ENCODE results near the gene AP3D1.

Gene AP3D1

DNA sequence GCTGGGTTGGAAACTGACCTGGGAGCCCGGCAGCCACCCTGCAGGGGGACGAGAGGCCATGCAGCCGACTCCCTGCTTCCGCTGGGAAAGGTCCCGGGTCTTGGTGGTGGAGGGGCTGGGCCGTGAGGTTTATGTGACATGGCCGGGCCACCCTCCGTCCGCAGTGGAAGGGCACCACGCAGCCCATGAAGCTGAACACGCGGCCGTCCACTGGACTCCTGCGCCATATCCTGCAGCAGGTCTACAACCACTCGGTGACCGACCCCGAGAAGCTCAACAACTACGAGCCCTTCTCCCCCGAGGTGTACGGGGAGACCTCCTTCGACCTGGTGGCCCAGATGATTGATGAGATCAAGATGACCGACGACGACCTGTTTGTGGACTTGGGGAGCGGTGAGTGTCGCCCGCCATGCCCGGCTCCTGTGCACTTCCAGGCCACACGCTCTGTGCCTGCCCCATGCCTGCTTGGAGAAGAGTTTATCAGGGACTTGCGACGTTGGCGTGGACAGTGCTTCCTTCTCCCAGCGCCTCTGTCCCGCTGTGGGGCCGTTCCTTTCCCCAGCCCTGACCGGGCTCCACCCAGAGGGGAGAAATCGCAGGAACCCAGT, 39.6 kb upstream of the AP3D1 start:
- peaks cover 25% of the 10 kb centered on the region for H3K79me2 ChIP-seq (ENCODE audit: low read length)

DNA sequence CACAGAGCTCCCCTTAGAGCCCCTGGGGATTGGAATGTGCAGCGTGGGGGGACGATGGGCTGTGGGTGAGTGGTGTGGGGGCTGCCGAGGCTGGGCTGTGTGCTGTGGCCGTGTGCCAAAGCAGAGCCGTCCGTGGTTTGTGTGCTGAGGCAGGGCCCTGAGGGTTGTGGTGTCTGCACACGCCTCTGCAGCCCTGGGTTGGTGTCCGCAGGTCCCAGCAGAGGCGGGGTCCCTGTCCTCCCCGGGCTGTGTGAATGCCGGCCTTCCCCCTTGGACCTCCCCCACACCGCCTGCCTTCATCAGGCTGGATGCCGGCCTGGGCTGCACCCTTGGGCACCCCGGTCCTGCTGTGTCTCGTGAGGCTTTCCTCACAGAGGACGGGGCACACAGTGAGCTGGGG, 38.5 kb upstream of the AP3D1 start:
- Histone ChIP-seq H3K36me3 (replicated peaks; ENCODE audit: low read depth, low read length) (peaks cover 75% of the 10 kb centered on the region), H3K9me3 (ENCODE audit: insufficient read depth, low read length) (no peaks in the 10 kb centered on the region), H3K9ac (ENCODE audit: low read length) (no peak overlapping the region), H3K27me3 (ENCODE audit: low read depth, low read length) (no peaks in the 10 kb centered on the region), H3K79me2 (ENCODE audit: low read length) (peaks cover 33% of the 10 kb centered on the region), H4K20me1 (ENCODE audit: insufficient read depth, low read length) (peaks cover 55% of the 10 kb centered on the region), H3K4me3 (ENCODE audit: low read length) (no peak overlapping the region), H3K4me2 (ENCODE audit: low read length) (no peak overlapping the region), H3K27ac (ENCODE audit: low read length) (no peak overlapping the region), H3K4me1 (ENCODE audit: low read length) (peaks cover 13% of the 10 kb centered on the region), H2AFZ (ENCODE audit: low read depth, low read length) (no peak overlapping the region)
- TF ChIP-seq EZH2phosphoT487 (IDR thresholded peaks at IDR 0.05; ENCODE audit: low read depth) = no peak
- TF ChIP-seq, protein P1, sequence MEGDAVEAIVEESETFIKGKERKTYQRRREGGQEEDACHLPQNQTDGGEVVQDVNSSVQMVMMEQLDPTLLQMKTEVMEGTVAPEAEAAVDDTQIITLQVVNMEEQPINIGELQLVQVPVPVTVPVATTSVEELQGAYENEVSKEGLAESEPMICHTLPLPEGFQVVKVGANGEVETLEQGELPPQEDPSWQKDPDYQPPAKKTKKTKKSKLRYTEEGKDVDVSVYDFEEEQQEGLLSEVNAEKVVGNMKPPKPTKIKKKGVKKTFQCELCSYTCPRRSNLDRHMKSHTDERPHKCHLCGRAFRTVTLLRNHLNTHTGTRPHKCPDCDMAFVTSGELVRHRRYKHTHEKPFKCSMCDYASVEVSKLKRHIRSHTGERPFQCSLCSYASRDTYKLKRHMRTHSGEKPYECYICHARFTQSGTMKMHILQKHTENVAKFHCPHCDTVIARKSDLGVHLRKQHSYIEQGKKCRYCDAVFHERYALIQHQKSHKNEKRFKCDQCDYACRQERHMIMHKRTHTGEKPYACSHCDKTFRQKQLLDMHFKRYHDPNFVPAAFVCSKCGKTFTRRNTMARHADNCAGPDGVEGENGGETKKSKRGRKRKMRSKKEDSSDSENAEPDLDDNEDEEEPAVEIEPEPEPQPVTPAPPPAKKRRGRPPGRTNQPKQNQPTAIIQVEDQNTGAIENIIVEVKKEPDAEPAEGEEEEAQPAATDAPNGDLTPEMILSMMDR (IDR thresholded peaks at IDR 0.05; ENCODE audit: low read depth, low read length) = no peak

More for the DNA sequence above, 39.6 kb upstream of the AP3D1 start:
- Histone ChIP-seq H3K27me3 (ENCODE audit: low read depth, low read length) (no peaks in the 10 kb centered on the region), H3K9ac (ENCODE audit: low read length) (no peak overlapping the region), H4K20me1 (ENCODE audit: insufficient read depth, low read length) (peaks cover 55% of the 10 kb centered on the region), H3K4me2 (ENCODE audit: low read length) (no peak overlapping the region), H3K4me3 (ENCODE audit: low read length) (no peak overlapping the region), H3K4me1 (ENCODE audit: low read length) (peaks cover 13% of the 10 kb centered on the region), H3K27ac (ENCODE audit: low read length) (no peak overlapping the region), H3K36me3 (replicated peaks; ENCODE audit: low read depth, low read length) (peaks cover 68% of the 10 kb centered on the region), H3K9me3 (ENCODE audit: insufficient read depth, low read length) (no peaks in the 10 kb centered on the region), H2AFZ (ENCODE audit: low read depth, low read length) (no peak overlapping the region)
- TF ChIP-seq, protein P1 (IDR thresholded peaks at IDR 0.05; ENCODE audit: low read depth, low read length) = no peak

DNA sequence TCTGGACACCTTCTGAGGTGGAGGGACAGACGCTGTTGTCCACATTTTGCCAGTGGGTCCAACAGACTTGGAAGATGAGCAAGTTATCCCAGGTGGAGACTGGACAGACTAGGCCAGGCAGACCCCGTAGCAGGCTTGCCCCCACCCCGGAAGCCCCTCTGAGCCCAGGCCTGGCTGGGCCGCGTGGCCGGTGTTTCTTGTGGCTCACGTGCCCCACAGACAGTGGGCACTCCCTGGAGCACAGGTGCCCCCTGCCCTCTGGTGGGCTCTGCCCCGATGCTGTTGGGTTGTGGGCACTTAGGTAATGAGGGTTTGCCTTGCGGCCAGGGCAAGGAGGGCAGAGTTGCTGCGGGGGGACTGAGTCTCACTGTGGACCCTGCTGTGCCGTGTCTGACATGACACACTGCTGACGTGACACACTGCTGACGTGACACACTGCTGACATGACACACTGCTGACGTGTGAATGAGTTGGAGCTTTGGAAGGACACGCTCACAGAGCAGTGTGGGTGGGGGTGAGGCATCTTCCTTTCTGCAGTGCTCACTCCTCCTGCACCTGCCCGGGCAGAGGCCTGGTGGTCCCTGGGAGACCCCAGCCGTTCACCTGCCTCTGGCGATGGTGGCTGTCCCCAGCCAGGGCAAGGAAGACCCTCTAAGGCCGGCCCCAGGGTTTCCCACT, 37.5 kb upstream of the AP3D1 start:
- H3K4me2 ChIP-seq (ENCODE audit: low read length) = no peak overlapping the region
- peaks cover 78% of the 10 kb centered on the region for H3K36me3 ChIP-seq (replicated peaks; ENCODE audit: low read depth, low read length)
- H2AFZ ChIP-seq (ENCODE audit: low read depth, low read length) = no peak overlapping the region
- no peaks in the 10 kb centered on the region for H3K27me3 ChIP-seq (ENCODE audit: low read depth, low read length)
- H3K9me3 ChIP-seq (ENCODE audit: insufficient read depth, low read length) = no peaks in the 10 kb centered on the region
- peaks cover 13% of the 10 kb centered on the region for H3K4me1 ChIP-seq (ENCODE audit: low read length)
- H3K9ac ChIP-seq (ENCODE audit: low read length) = no peak overlapping the region
- H3K4me3 ChIP-seq (ENCODE audit: low read length) = no peak overlapping the region
- peaks cover 66% of the 10 kb centered on the region for H4K20me1 ChIP-seq (ENCODE audit: insufficient read depth, low read length)
- H3K27ac ChIP-seq (ENCODE audit: low read length) = no peak overlapping the region
- peaks cover 44% of the 10 kb centered on the region for H3K79me2 ChIP-seq (ENCODE audit: low read length)
- TF ChIP-seq, protein P1 (IDR thresholded peaks at IDR 0.05; ENCODE audit: low read depth, low read length) = no peak
- TF ChIP-seq EZH2phosphoT487 (IDR thresholded peaks at IDR 0.05; ENCODE audit: low read depth) = no peak

DNA sequence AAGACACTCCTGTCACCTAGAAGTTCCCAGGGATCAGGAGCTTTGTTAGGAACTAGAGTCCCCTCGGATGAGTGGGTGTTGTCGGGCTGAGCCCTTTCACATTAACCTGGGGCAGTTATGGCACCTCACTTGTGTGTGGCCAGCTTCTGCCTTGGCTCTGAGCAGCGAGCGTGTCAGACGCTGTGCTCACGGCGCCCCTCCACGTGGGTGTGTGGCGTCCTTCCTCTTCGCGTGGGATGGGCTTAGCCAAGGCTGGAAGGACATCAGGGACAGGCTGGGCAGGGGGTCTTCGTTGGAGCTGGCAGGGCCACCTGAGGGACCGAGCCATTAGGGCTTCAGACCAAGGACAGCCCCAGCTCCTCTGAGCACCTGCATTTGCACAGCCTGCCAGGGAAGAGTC, 35.8 kb upstream of the AP3D1 start:
- Histone ChIP-seq H3K79me2 (ENCODE audit: low read length) (peaks cover 60% of the 10 kb centered on the region), H4K20me1 (ENCODE audit: insufficient read depth, low read length) (peaks cover 74% of the 10 kb centered on the region), H3K4me2 (ENCODE audit: low read length) (no peak overlapping the region), H3K9me3 (ENCODE audit: insufficient read depth, low read length) (no peaks in the 10 kb centered on the region), H3K9ac (ENCODE audit: low read length) (no peak overlapping the region), H3K4me1 (ENCODE audit: low read length) (peaks cover 26% of the 10 kb centered on the region), H3K27me3 (ENCODE audit: low read depth, low read length) (no peaks in the 10 kb centered on the region), H3K4me3 (ENCODE audit: low read length) (no peak overlapping the region), H2AFZ (ENCODE audit: low read depth, low read length) (no peak overlapping the region), H3K27ac (ENCODE audit: low read length) (no peak overlapping the region), H3K36me3 (replicated peaks; ENCODE audit: low read depth, low read length) (peaks cover 68% of the 10 kb centered on the region)
- no peak for TF ChIP-seq EZH2phosphoT487 (IDR thresholded peaks at IDR 0.05; ENCODE audit: low read depth)
- TF ChIP-seq, protein P1 (IDR thresholded peaks at IDR 0.05; ENCODE audit: low read depth, low read length) = no peak

All from OCI-LY3 (cell line).